Mammary epithelial cell (primary cell): ENCODE results near the gene ID2.

ENCODE experiments used
- EZH2 ChIP-seq: IDR thresholded peaks from 2 replicates; pipeline ENCODE4 v1.6.1; 2012; ENCODE audit warnings: low read length, inconsistent platforms, borderline replicate concordance
- TF ChIP-seq, protein P1 (sequence below), 2 donors: IDR thresholded peaks in 1 of 2; conservative IDR thresholded peaks in 1 of 2; 2 replicates each; pipeline ENCODE4 v1.5.1; 2011 to 2012; ENCODE audit warnings: inconsistent platforms in 2 of 2, low read length in 2 of 2, mild to moderate bottlenecking in 2 of 2, control low read depth in 1 of 2, low read depth in 1 of 2; ENCODE audit not compliant: insufficient read depth in 1 of 2; ENCODE audit errors: extremely low read depth in 1 of 2

DNA sequence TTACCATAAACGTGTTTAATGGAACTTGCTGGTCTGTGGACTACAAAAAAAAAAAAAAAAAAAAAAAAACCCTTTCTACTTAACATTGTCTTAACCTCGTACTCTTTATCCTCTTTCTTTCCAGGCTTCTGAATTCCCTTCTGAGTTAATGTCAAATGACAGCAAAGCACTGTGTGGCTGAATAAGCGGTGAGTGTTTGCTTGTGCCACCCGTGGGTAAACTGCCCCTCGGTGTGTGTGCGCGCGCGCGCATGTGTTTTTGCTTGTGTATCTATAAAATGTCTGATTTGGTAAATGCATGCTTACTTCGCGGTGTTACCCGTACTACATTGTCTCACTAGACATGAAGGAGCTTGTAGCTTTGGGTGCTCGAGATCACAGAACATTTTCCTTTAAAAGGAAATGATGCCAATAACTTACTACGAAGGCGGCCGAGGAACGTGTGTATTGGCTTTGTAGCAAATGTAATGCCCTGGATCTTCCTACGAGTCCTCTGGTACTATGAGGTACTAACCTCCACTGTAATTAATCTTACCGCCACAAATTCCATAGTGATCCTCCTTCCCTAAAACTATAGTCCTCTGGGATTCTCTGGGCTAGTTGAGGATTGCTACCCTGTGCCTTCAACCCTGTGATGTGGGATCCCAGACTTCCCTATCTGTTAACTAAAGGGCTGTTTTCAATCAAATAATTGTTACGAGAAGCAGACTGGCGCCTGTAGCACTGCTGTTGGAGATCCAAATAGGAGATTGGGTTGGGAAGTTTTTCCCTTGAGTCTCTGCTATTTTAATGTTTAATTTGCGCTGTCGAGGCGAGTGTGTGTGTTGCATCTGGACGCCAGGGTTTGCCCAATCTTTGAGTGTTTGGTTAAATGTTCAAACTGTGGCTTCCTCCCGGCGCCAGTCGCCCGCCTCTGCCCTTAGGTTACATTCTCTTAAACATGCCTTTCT, 1.1 kb downstream of the ID2 start:
- TF ChIP-seq, protein P1, sequence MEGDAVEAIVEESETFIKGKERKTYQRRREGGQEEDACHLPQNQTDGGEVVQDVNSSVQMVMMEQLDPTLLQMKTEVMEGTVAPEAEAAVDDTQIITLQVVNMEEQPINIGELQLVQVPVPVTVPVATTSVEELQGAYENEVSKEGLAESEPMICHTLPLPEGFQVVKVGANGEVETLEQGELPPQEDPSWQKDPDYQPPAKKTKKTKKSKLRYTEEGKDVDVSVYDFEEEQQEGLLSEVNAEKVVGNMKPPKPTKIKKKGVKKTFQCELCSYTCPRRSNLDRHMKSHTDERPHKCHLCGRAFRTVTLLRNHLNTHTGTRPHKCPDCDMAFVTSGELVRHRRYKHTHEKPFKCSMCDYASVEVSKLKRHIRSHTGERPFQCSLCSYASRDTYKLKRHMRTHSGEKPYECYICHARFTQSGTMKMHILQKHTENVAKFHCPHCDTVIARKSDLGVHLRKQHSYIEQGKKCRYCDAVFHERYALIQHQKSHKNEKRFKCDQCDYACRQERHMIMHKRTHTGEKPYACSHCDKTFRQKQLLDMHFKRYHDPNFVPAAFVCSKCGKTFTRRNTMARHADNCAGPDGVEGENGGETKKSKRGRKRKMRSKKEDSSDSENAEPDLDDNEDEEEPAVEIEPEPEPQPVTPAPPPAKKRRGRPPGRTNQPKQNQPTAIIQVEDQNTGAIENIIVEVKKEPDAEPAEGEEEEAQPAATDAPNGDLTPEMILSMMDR (conservative IDR thresholded peaks at IDR 0.05 in 1 of 2, IDR thresholded peaks at IDR 0.05 in 1 of 2; ENCODE audit: extremely low read depth in 1 of 2, insufficient read depth in 1 of 2, low read depth in 1 of 2, low read length in 2 of 2), result no peak
- no peak for TF ChIP-seq EZH2
